Cardiac septum (tissue), 1 donor: ENCODE measurements around the gene PDPR. TPM values are rescaled to one million over a fixed set of nuclear protein-coding genes. Genes with fewer than 3 reads are reported as not detected.
"Not testable (repeated sequence)": the region's sequence is repeated elsewhere in the genome, so short reads cannot be mapped to it uniquely, and the experiment has no call there.

ENCODE experiments used
- DNase-seq: peaks from one replicate; pipeline ENCODE4 v3.0.0-alpha.2; 2020; ENCODE audit warnings: low spot score
- intact Hi-C: fragments of 100-400 bp; cut with DNase I; formaldehyde crosslinking; loops from one replicate; pipeline ENCODE4 v1.14.0; 2022
- total RNA-seq: library from RNA; stranded (reverse); fragmentation: NEBNext Ultra II Directional; extraction: Animal tissue kit (Norgen Biotek cat#: 25700); gene quantifications from one replicate; pipeline ENCODE4 v1.2.1, GENCODE V29; 2021
- donor health status: DM: no; HTN: no; CAD: no.

PDPR gene
- total RNA-seq, 1 donor from 2014 or later: 22.5 TPM

DNA sequence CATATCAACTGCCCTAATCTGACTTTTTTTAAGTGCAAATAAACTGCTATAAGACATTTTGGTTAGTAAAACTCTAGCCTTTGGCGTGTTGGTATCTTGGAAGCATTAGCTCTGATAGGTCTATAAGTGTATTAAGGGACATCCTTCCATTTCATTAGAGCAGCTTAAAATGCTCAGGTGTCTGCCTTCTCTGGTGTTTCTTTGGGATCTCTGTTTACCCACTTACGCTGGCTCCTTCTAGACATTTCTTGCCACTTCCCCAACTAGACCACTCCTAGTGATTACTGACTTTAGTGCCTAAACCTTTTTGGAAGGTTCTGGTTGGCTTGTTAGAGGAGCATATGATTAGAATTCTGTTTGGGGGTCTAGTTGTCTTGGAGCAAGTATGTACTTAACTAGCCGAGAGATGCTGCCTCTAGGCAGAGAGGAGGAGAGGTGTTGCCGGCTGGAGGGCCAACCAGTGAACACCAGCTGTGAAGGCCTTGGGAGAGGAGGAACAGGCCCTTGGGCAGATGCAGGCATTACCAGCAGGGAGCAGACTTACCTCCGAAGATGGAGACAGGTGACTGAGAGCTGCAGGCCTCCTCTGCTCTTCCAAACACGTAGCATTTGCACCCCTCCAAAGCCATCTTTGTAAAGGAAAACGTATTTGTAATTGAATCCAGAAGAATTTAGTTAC is 44.3 kb downstream of the PDPR start:
- peak; percentile 73 for DNase-seq
- intact Hi-C loops: loop anchor here (10.0 kb wide), 1 partner anchor 116 kb away; no protein-coding TSS in a partner anchor

DNA sequence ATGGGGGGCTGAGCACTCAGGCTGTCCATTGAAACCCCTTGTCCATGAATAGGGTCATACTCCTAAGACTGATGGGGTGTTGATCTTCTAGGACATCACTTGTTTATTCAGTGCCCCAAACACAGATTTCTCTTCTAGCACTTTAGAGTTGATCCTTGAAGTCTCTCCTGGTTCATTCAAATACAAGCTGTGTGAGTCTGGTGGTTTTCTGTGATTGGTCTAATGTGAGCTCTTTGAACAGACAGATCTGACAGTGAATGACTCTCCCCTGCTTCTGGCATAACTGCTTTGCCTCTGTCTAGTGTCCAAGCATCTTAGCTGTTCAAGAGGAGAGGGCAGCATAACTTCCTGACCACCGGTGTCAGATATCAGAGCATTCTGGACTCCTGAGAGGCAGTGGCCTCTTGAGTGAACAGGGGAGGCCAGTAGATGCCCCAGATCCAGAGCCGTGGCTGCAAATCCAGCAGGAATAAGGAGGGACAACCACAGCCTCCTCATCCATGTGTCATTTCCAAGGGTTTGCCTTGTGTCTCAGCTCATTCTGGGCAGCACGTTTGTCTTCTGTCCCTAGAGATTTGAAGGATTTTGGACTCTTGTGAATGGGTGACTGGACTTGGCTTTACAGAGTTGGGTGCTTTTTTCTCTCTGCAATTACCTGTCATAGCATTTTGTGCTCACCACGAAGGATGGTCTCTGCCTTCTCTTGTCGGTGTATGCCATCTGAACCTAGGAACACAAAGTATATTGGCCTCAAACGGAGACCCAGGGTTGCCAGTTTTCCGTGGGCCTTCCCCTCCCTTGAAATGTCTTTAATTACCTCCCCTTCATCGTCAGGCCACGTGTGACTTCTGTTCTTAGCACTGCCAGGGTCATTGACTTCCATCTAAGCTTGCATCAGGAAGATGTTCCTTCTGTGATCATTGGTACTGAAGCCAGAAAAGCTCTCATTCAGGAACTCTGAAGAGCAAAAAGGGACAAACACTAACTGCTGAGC is 45.5 kb downstream of the PDPR start:
- intact Hi-C loops: loop anchor here (10.0 kb wide), 2 partner anchors 95 to 115 kb away; partner anchors contain the start of gene EXOSC6
- peak; percentile 43 for DNase-seq

DNA sequence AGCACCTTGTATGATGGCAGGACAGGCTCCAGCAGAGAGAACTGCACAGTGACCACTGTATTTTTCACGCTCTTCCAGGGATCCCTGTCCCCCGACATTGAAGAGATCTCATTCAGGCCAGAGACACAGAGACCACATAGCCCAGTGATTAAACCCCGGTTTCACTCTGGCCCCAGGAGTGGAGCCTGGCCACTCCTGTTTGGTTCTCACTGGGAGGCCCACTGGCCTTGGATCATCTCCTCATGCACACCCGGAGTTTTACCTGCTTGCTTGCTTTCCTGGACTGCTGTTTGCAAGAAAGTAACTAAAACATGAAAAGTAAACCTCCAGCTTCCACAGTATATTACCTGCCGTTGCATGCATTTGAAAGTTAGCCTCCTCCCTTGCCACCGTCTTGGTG is 46.3 kb downstream of the PDPR start:
- intact Hi-C loops: loop anchor here (10.0 kb wide), 1 partner anchor 94 kb away; the partner anchor contains the start of gene EXOSC6
- DNase-seq: peak; percentile 46

DNA sequence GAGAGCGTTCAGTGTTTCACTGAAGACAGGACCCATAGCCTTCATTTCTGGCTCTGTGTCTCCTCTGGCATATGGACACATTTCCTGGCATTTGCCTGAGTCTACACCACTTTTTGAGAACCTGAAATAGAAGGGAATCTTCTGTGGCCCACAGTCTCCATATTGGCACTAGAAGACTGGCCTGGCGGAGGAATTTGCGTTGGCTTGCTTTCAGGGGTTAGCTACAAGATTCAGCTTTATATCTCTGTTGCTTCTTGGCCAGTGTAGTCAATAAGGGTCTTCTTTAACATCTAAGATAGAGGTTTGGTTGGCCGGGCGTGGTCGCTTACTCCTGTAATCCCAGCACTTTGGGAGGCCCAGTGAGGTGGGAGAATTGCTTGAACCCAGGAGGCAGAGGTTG is 46.7 kb downstream of the PDPR start:
- intact Hi-C loops: loop anchor here (10.0 kb wide), 1 partner anchor 94 kb away; the partner anchor contains the start of gene EXOSC6
- peak; percentile 39 for DNase-seq

DNA sequence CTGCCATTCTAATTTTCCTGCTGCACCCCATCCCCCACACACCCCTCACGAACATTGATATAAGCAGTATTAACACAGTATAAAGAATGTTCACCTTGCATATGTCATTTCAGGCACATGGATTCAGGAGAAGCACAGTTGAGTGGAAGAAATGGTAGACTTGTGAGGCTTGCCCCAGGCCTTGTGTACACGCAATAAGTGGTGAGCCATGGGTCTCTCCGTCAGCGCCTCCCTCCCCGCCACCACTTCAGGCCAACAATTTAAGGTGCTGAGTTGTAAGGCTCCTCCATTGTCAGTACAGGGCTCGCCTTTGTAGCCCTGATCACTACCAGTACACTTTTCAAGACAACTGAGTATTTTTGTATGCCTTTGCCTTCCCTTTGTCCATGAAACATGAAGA is 47.2 kb downstream of the PDPR start:
- intact Hi-C loops: loop anchor here (10.0 kb wide), 1 partner anchor 93 kb away; the partner anchor contains the start of gene EXOSC6
- peak; percentile 51 for DNase-seq

DNA sequence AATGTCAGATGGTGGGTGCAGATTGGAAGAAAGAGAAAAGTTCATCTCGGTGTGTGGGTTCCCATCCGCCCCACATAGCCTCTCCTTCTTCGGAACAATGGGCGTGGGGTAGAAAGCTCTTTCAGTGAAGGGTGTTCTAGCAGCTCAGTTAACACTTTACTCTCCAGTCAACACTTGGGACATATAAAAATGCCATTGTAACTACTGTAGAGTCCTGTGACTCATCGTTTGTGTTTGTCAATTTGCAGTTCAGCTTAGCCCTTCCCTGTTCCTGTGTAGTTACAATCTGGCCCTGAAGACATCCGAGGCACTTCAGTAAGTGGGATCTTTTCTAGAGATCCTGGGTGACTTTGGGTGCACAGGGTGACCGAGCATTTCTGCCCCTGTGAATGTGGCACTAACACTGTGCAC is 47.9 kb downstream of the PDPR start:
- intact Hi-C loops: loop anchor here (10.0 kb wide), 1 partner anchor 93 kb away; the partner anchor contains the start of gene EXOSC6
- peak; percentile 36 for DNase-seq

DNA sequence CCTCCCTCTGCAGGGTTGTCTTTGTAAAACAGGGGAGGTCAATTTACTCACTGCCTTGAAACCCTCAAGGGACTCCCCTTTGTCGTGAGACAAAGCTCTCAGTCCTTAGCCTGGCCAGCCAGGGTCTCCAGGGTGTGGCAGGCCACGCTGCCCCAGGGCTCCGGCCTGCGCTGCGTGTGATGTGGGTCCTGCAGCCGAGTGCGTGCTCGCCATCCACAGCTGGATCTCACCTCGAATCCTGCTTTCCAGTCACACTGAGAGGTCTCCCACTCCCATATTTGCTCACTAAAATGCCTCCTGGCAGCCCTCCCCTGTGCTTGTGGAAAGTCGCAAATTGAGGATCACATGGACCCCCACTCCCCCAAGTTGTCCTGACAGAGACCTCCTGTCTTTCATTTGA is 49.5 kb downstream of the PDPR start:
- DNase-seq: peak; percentile 62
- intact Hi-C loops: loop anchor here (10.0 kb wide), 1 partner anchor 91 kb away; the partner anchor contains the start of gene EXOSC6

DNA sequence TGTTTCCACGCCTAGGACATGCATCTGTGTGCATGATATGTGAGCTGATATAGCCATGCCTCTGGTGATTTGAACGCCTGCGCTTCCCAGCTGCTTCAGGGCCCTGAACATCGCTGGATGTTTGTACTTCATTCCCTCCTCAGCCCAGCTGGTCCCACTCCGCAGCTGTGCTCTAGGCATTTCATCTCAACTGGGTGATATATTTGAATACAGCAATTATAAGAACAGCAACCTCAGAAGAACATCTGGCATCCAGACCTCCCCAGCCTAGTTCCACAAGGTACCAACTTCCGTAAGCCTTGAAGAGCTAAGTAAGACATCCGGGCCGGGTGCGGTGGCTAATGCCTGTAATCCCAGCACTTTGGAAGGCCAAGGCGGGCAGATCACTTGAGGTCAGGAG is 52.6 kb downstream of the PDPR start:
- DNase-seq: peak; percentile 71
- intact Hi-C loops: loop anchor here (10.0 kb wide), 1 partner anchor 88 kb away; the partner anchor contains the start of gene EXOSC6

DNA sequence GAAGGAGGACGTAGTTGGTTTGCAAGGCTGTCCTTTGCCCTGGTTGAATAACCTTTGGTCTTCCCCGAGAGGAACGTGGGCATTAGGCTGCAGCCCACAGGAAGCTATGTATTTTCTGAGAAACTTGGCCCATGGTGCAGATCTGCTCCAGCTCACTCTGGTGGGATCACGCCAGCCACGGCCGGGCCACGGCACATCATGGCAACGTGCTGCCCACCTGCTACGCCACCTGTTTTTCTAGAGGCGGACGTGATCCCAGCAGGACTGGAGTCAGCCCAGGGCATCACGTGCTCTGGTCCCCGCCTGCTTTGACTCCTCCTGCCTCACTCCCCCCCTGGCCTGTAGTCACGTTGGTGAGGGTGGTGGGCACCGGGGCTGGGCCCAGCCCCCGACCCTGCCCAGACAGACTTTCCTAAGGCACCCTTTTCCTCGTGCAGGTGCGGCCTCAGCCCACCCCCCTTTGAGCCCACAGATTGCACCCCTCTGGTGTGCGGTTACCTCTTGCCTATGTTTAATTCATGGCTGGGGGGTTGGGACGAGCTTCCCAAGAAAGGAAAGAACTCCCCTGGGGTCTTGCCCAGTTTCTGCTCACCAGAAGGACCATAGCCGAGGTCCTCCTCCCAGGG is 59.2 kb downstream of the PDPR start, which contains the start of gene CLEC18C:
CLEC18C (plus strand) TSS at position 576 of the 626 bp plus-strand sequence. CDS start 492 bp downstream, outside the sequence.
- intact Hi-C loops: not testable (repeated sequence)
- DNase-seq: peak; percentile 68

DNA sequence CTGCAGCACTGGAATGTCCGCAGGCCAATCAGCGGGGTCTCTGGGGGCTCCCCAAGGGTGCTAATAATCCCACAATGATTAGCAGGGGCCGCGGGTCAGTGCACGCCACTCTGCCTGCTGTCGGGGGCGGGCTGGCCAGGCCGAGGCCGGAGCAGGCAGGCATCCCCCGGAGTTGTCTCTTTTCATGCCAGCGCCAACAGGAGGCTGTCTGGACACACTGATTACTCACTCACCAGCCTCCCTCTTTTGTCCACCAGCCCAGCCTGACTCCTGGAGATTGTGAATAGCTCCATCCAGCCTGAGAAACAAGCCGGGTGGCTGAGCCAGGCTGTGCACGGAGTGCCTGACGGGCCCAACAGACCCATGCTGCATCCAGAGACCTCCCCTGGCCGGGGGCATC is 59.8 kb downstream of the PDPR start:
- DNase-seq, intact Hi-C loops: not testable (repeated sequence)

DNA sequence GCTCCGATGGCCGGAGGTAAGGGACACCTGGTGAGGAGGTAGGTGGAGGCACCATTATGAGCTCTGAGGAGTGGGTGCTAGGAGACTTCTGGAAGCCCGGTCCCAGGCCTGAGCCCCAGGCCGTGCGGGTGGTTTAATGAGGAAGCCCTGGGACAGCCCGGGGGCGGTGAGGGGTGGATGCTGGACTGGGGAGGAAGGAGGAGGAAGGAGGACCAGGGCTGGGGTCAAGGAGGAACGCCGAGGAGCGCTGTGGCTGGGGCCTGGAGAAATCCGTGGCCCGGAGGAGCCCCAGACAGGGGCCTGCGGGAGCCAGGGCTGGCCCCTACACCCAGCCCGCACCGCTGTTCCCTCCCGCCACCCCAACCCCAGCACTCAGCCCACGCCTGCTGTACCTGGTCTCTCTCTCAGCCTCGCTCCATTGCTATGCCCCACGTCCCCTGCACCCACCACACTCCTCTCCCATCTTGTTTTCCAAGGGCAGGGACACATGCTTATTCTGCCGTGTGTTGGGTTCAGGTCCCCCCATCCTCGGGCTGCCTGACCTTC is 60.3 kb downstream of the PDPR start:
- intact Hi-C loops, DNase-seq: not testable (repeated sequence)

DNA sequence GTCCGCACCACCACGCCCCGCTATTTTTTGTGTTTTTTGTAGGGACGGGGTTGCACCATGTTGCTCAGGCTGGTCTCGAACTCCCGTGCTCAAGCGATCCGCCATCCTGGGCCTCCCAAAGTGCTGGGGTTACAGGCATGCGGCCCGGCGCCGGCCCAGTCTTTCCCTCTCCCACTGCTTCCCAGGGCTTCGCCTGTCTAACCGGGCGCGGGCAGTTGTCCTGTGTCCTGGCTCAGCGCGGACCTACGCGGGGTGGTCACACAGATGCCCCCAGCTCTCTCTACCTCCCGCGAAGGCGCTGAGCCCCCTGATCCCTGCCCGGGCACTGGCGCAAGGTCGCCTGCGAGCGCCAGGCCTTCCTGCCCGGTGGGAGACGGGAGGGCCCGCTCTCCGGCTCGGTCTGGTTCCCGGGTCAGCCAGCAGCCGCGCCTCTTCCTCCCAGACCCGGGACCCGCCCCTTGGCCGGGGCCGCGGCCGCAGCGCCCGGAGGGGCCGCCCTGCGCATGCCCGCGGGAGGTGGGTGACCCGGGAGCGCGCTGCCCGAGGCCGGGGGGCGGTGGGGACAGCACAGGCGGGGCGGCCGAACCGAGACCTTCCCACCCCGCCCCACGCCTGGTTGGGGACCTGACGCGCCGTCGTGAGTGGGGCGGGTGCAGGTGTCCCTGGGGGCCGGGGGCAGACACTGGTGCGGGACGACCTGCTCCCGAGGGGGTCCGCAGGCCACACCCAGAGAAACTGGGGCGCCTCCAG is 73.9 kb downstream of the PDPR start:
- DNase-seq, intact Hi-C loops: not testable (repeated sequence)

DNA sequence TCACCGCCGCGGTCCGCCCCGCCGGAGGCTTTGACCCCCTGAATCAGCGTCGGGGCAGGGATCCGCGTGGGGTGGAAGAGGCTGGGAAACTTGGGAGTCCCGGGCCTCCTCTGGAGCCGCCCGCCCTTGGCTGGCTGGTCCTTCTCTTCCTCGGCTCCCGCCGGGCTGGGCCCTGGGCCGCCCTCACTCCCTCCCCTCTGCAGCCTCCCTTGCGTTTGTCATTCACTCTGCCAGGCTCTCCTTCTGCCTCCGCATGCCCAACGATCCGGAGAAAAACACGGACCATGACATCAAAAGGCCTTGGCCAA is 74.4 kb downstream of the PDPR start:
- DNase-seq, intact Hi-C loops: not testable (repeated sequence)

DNA sequence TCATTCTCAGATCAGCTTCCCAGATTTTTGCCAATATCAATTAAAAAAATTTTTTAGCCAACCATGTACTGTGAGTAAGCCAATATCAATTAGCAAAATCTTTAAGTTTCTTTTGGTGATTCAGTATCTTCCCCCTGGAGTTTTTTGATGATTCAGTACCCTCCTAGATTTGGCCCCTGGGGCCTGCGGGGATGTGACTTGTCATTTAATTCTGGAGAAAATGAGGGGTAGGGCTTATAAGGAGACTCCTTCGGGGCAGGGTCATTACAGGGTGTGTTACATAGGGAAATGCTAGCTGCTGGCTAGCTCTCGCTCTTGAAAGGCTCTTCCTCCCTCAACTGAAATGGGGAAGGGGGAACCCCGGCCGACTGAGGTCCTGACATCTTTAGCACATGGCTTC is 76.4 kb downstream of the PDPR start:
- intact Hi-C loops, DNase-seq: not testable (repeated sequence)

DNA sequence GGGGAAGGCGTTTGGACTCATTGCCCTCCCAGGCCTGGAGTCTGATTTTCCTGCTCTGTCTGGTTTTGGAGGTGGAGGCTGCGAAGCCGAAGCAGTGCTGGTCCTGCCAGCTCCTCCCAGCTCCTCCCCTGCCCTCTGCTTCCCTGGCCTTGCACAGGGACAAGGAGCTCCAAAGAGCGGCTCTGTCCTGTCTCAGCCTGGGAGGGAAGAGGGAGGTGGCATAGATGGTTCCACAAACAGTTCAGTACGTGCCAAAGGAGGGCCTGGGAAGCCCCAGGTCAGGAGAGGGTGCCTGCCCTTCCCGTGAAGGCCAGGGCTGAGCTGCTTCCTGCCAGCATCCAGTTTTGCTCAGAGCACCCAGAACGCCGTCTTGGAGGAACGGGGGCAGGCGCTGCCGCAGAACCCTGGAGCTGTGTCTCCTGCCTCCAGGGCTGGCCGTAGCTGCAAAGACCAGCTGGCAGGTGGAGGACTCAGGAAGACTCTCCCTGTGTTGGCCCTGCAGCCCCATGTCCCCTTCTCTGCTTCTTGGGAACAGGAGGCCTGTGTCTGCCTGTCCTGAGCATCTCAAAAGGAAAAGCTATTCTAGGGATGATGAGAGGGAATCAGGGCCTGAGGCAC is 82.7 kb downstream of the PDPR start:
- intact Hi-C loops, DNase-seq: not testable (repeated sequence)

DNA sequence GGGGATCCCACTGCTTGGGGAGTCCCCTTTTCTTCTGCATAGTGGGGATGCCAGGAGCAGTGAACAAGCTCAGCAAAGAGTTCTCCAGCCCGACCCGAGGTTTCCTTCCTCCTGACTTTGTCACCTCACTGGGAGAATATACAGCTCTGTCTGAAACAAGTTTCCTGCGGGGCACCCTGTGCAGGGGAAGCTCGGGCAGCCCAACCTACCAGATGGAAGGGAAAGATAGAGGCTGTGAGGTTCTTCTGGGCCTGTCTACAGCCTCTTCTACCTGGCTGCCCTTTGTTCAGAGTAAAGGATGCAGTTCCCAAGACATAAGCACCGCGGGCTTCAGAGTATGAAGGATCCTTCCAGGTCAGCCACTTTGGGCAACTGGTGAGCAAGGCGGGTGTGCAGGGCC is 83.5 kb downstream of the PDPR start:
- intact Hi-C loops, DNase-seq: not testable (repeated sequence)

DNA sequence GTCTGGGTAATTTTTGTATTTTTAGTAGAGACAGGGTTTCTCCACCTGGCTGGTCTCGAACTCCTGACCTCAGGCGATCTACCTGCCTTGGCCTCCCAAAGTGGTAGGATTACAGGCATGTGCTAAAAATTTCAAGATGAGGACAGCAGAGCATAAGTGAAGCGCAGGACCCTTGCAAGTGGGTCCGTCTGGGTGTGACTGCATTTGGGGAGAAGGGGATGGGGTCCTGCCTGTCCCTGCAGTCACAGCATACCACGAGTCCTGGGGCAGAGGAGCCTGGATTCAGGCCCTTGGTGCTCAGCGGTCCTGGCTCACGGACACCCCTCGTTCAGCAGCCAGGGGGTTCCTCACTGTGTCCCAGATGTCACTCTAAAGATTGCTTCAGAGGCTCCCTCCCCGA is 84.1 kb downstream of the PDPR start:
- DNase-seq, intact Hi-C loops: not testable (repeated sequence)

DNA sequence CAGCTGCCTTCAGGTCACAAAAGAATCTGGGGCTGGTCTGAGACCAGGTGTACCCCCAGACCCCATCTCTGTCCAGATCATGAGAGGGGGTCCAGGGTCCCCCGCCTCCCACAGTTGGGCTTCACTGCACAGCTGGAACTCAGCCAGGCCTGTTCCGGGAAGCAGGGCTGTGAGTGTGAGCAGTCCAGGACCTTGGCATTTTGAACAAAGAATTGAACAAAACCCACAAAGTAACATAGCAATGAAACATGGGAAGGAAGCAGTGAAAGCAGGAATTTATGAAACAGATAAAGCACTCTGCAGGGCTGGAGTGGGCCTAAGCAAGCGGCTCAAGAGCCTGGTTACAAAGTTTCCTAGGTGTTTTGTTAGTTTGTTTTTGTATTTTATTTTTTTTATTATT is 84.5 kb downstream of the PDPR start:
- intact Hi-C loops, DNase-seq: not testable (repeated sequence)
